OCI-LY1 (cell line): ENCODE measurements around the gene NACC2.

Experiments
- H2AFZ ChIP-seq: fragments of 200-600 bp; sonication (generic), shearing (Covaris generic); 2 replicates; pipeline ENCODE4 v1.6.0; 2014; ENCODE audit warnings: antibody characterized with exemption, mild to moderate bottlenecking, low read length
- H3F3A ChIP-seq: fragments of 200-600 bp; sonication (generic), shearing (Covaris generic); 2 replicates; pipeline ENCODE4 v1.6.0; 2014; ENCODE audit warnings: mild to moderate bottlenecking, antibody characterized with exemption, low read length, moderate library complexity; ENCODE audit not compliant: insufficient read depth
- H3K27ac ChIP-seq: fragments of 200-600 bp; sonication (generic); 2 replicates; pipeline ENCODE4 v1.5.1; 2014; ENCODE audit warnings: low read length, mixed run types, mild to moderate bottlenecking, low read depth; ENCODE audit not compliant: poor library complexity, severe bottlenecking
- H3K27me3 ChIP-seq: fragments of 200-600 bp; sonication (generic); 2 replicates; pipeline ENCODE4 v1.6.0; 2014; ENCODE audit warnings: antibody characterized with exemption, mild to moderate bottlenecking, low read length, moderate library complexity; ENCODE audit not compliant: insufficient read depth
- H3K36me3 ChIP-seq: fragments of 200-600 bp; sonication (generic); 2 replicates; pipeline ENCODE4 v1.6.1; 2014; ENCODE audit warnings: mild to moderate bottlenecking, antibody characterized with exemption, low read length, moderate library complexity, mixed read lengths; ENCODE audit not compliant: insufficient read depth
- H3K4me1 ChIP-seq: fragments of 200-600 bp; sonication (generic); 2 replicates; pipeline ENCODE4 v1.5.1; 2014; ENCODE audit warnings: mild to moderate bottlenecking, low read length, moderate library complexity; ENCODE audit not compliant: insufficient read depth, severe bottlenecking
- H3K4me2 ChIP-seq: fragments of 200-600 bp; sonication (generic), shearing (Covaris generic); 2 replicates; pipeline ENCODE4 v1.6.1; 2014; ENCODE audit warnings: low read length
- H3K4me3 ChIP-seq: fragments of 200-600 bp; sonication (generic); 2 replicates; pipeline ENCODE4 v1.5.1; 2014; ENCODE audit warnings: low read length, low read depth, mild to moderate bottlenecking, mixed read lengths; ENCODE audit not compliant: poor library complexity, severe bottlenecking
- H3K79me2 ChIP-seq: fragments of 200-600 bp; shearing (Covaris generic); 2 replicates; pipeline ENCODE4 v1.6.1; 2016; ENCODE audit warnings: mixed run types, low read length, mixed read lengths; ENCODE audit not compliant: insufficient read depth
- H3K9ac ChIP-seq: fragments of 200-600 bp; sonication (generic), shearing (Covaris generic); 2 replicates; pipeline ENCODE4 v1.6.1; 2014; ENCODE audit warnings: mild to moderate bottlenecking, low read length, mixed read lengths
- H3K9me2 ChIP-seq: fragments of 200-600 bp; sonication (generic), shearing (Covaris generic); 2 replicates; pipeline ENCODE4 v1.6.1; 2014; ENCODE audit warnings: low read depth, mild to moderate bottlenecking, low read length, mixed read lengths
- H3K9me3 ChIP-seq: fragments of 200-600 bp; shearing (Covaris generic); 2 replicates; pipeline ENCODE4 v1.6.1; 2014; ENCODE audit warnings: low read length, mixed read lengths
- H4K20me1 ChIP-seq: fragments of 200-600 bp; sonication (generic), shearing (Covaris generic); 2 replicates; pipeline ENCODE4 v1.6.0; 2016; ENCODE audit warnings: mild to moderate bottlenecking, low read length; ENCODE audit not compliant: insufficient read depth
- CTCF ChIP-seq: fragments of 200-600 bp; sonication (generic), shearing (Covaris generic); IDR thresholded peaks from 2 replicates; pipeline ENCODE4 v1.5.1; 2017; ENCODE audit warnings: mild to moderate bottlenecking, antibody characterized with exemption, low read length, moderate library complexity, mixed read lengths
- EZH2 ChIP-seq: fragments of 200-600 bp; sonication (generic), shearing (Covaris generic); IDR thresholded peaks from 2 replicates; pipeline ENCODE4 v1.8.0; 2017; ENCODE audit warnings: borderline replicate concordance, mixed run types, mild to moderate bottlenecking, antibody characterized with exemption, low read length, moderate library complexity, mixed read lengths

NACC2 gene

DNA sequence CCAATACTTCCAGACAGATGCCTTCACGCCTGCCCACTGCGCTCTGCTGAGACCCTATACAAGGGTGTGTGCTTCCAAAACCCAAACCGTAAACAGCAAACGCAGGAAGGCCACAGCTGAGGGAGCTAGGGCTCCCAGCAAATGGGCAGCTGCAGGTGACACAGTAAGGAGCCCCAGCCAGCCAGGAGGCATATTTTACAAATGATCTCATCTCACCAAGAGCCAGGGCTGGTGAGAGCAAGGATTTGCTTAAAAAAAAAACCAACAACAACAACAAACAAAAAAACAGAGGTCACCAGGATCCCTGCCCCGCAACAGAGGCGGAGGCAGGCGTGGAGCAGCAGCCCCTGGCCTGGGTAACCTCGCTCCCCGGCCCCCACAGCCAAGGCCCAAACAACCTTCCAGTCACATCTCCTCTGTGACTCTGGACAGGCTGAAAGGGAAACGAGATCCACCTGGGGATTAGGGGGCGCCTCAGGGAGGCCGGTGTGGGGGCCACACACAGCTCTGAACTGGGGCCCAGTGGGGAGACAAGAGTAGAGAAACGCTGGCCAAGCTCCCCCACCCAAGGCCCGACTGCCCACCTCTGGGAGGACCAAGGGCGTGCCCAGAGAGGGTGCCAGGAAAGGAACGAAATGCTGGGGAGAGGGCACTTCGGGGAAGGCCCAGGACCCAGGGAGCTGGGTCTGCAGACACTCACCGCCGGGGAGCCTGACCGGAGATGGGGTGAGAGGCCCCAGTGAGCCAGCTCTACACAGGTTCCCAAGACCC lies 3.3 kb downstream of the NACC2 start:
- Histone ChIP-seq H3K36me3 (no peaks in the 10 kb centered on the region), H3F3A (no peaks in the 10 kb centered on the region), H3K4me3 (no peak overlapping the region), H3K9ac (no peak overlapping the region), H3K79me2 (no peaks in the 10 kb centered on the region), H3K27me3 (peaks cover 14% of the 10 kb centered on the region; the same call in 1 of the 2 replicates), H3K4me2 (no peak overlapping the region), H3K9me3 (no peaks in the 10 kb centered on the region), H3K4me1 (no peaks in the 10 kb centered on the region), H3K27ac (no peak overlapping the region), H3K9me2 (no peaks in the 10 kb centered on the region), H4K20me1 (no peaks in the 10 kb centered on the region), H2AFZ (no peak overlapping the region)
- TF ChIP-seq CTCF (no peak), EZH2 (no peak)

DNA sequence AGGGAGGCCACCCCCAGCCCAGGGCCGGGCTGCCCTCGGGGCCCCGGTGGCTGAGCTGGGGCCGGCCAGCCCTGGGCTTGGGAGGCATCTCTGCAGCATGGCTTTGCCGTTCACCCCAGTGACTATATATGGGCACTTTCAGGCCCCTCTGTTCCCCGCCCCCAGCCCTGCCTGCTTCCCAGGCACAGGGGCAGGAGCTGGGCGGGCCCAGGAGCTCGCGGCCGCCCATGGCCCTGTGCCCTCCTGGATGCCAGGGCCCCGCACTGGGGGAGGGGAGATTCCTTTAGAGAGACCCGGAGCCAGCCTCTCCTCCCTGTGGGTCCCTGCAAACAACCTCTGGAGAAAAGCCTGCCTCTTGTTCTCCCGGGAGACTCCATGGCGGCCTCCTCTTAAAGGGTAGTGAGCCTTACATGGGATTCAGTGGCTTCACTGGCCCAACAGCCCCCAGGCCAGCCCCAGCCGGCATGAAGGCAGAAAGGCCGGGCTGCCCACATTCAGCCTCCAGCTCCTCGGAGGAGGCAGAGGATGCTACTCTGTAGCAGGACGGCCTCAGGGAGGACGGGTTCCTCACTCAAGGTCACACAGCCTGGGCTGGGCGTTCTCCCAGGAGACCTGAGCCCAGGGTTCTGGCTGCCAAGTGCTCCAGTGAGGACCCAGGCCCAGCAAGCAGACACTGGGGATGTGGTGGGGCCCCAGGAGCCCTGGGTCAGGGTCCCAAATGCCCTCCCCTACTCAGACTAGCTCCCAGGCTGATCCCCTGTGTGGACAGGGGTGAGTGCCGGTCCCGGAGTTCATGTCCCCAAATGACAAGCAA lies 4.1 kb downstream of the NACC2 start:
- Histone ChIP-seq H3K4me2 (no peak overlapping the region), H3K4me3 (no peak overlapping the region), H3F3A (no peaks in the 10 kb centered on the region), H3K9me2 (no peaks in the 10 kb centered on the region), H2AFZ (no peak overlapping the region), H3K4me1 (no peaks in the 10 kb centered on the region), H3K9me3 (no peaks in the 10 kb centered on the region), H3K36me3 (no peaks in the 10 kb centered on the region), H3K27me3 (peaks cover 14% of the 10 kb centered on the region; the same call in 1 of the 2 replicates), H3K9ac (no peak overlapping the region), H4K20me1 (no peaks in the 10 kb centered on the region), H3K27ac (no peak overlapping the region), H3K79me2 (no peaks in the 10 kb centered on the region)
- TF ChIP-seq CTCF (no peak), EZH2 (no peak)

DNA sequence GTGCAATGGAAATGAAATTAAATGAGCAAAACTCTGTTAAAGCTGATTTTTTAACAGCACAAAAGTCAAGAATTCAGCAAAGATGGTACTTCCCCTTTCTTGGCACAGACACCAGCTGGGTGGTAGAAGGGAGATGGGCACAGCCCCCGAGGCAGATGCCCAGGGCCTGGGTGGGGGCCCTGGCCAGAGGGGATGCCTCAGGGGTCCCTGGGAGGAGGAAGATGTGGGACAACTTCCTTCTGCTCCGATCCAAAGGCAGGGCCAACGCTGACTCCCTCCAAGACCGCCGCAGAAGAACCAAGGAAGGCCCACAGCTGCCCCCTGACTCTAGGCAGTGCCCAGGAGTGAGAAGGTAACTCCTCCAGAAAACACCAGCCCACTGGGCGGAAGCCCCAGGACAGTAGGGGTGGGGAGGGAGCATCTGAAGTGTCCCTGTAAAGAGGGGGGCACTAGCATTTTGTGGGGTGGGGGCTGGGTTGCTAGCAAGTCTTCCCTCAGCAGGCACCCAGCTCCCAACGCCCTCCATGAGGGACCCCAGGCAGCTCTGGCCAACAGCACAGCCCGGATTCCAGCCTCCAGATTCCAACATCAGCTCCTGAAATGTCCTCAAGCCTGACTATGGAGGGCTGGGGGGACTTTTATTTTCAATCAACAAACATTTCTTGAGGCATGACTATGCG lies 4.9 kb downstream of the NACC2 start:
- Histone ChIP-seq H3K27ac (no peak overlapping the region), H3F3A (no peaks in the 10 kb centered on the region), H4K20me1 (no peaks in the 10 kb centered on the region), H2AFZ (no peak overlapping the region), H3K79me2 (no peaks in the 10 kb centered on the region), H3K9me2 (no peaks in the 10 kb centered on the region), H3K9ac (no peak overlapping the region), H3K4me1 (no peaks in the 10 kb centered on the region), H3K9me3 (no peaks in the 10 kb centered on the region), H3K4me3 (no peak overlapping the region), H3K36me3 (no peaks in the 10 kb centered on the region), H3K27me3 (peaks cover 14% of the 10 kb centered on the region; the same call in 1 of the 2 replicates), H3K4me2 (no peak overlapping the region)
- TF ChIP-seq EZH2 = no peak
